Esophagus squamous epithelium (tissue), 4 donors: ENCODE results near the gene KMT5B.

Experiments
- CTCF ChIP-seq, 6 experiments: fragments of 450-650 bp in 4 of 6; fragments of 200-600 bp in 2 of 6; sonication (generic) in 2 of 6; IDR thresholded peaks; one replicate each; pipeline ENCODE4 v1.5.1; 2016 to 2019; ENCODE audit warnings: antibody characterized with exemption in 6 of 6, mild to moderate bottlenecking in 4 of 6, moderate library complexity in 4 of 6
- POLR2A ChIP-seq, 4 donors: fragments of 450-650 bp; IDR thresholded peaks; one replicate each; pipeline ENCODE4 v1.6.1; 2017; ENCODE audit warnings: antibody characterized with exemption in 4 of 4, mild to moderate bottlenecking in 4 of 4, moderate library complexity in 3 of 4

GRCh38 chr11:68116974-68117373, 96.1 kb downstream of the KMT5B start:
- TF ChIP-seq CTCF (IDR thresholded peaks at IDR 0.05) (no peak), POLR2A (IDR thresholded peaks at IDR 0.05) (no peak)
